OCI-LY7 (cell line): ENCODE data around the gene COL10A1.

ENCODE experiments used
- CTCF ChIP-seq: fragments of 200-600 bp; sonication (generic); conservative IDR thresholded peaks from 2 replicates; pipeline ENCODE4 v1.5.1; 2014; ENCODE audit warnings: mild to moderate bottlenecking, antibody characterized with exemption, low read length, moderate library complexity, mixed read lengths
- EZH2phosphoT487 ChIP-seq: fragments of 200-600 bp; sonication (generic); IDR thresholded peaks from 2 replicates; pipeline ENCODE4 v1.6.1; 2018; ENCODE audit warnings: low read depth, borderline replicate concordance, mild to moderate bottlenecking, mixed run types, antibody characterized with exemption, low read length, moderate library complexity, mixed read lengths

GRCh38 chr6:116070101-116070500 is 55.8 kb downstream of the COL10A1 start:
- TF ChIP-seq CTCF (no peak), EZH2phosphoT487 (no peak)
